Breast epithelium (tissue), 4 donors: ENCODE results near the gene MOSMO. TPM values are rescaled to one million over a fixed set of nuclear protein-coding genes. Genes with fewer than 3 reads are reported as not detected.
"Not testable (repeated sequence)": the region's sequence is repeated elsewhere in the genome, so short reads cannot be mapped to it uniquely, and the experiment has no call there.

ENCODE experiments used
- DNase-seq, 2 donors: peaks; one replicate each; pipeline ENCODE4 v3.0.0-alpha.2; 2019; ENCODE audit warnings: low spot score in 2 of 2
- H3K27ac ChIP-seq, 2 donors: fragments of 200-600 bp; sonication (generic) in 1 of 2; one replicate each; pipeline ENCODE4 v1.5.1; 2016 to 2019; ENCODE audit warnings: mild to moderate bottlenecking in 1 of 2
- H3K27me3 ChIP-seq, 2 donors: fragments of 200-600 bp; sonication (generic) in 1 of 2; one replicate each; pipeline versions ENCODE4 v1.5.1 to v1.6.0; 2017 to 2019; ENCODE audit warnings: control low read depth in 1 of 2, mild to moderate bottlenecking in 1 of 2
- H3K36me3 ChIP-seq: fragments of 200-600 bp; one replicate; pipeline ENCODE4 v1.5.1; 2019
- H3K4me1 ChIP-seq, 2 donors: fragments of 200-600 bp; sonication (generic); one replicate each; pipeline ENCODE4 v1.5.1; 2016 to 2019; ENCODE audit warnings: control low read depth in 1 of 2
- H3K4me3 ChIP-seq, 3 donors: fragments of 200-600 bp; sonication (generic); 1 replicate in 2 of 3; 2 replicates in 1 of 3; pipeline ENCODE4 v1.5.1; 2016 to 2019; ENCODE audit warnings: mild to moderate bottlenecking in 3 of 3, moderate library complexity in 2 of 3
- H3K9me3 ChIP-seq, 2 donors: fragments of 200-600 bp; sonication (generic) in 1 of 2; one replicate each; pipeline ENCODE4 v1.5.1; 2016 to 2019; ENCODE audit warnings: control low read depth in 1 of 2
- POLR2A ChIP-seq: fragments of 450-650 bp; IDR thresholded peaks from one replicate; pipeline ENCODE4 v1.6.1; 2016; ENCODE audit warnings: antibody characterized with exemption, mild to moderate bottlenecking, moderate library complexity
- POLR2AphosphoS5 ChIP-seq, 3 donors: sonication (generic); formaldehyde crosslinking; IDR thresholded peaks; one replicate each; pipeline ENCODE4 v1.6.1; 2017; ENCODE audit warnings: antibody characterized with exemption in 3 of 3
- intact Hi-C: fragments of 100-400 bp; cut with DNase I; formaldehyde crosslinking; loops from one replicate; pipeline ENCODE4 v1.15.1; 2023; ENCODE audit warnings: low total_unique reads
- total RNA-seq, 3 donors: library from RNA; depleted of rRNA; stranded (reverse); fragments of >200 nt; gene quantifications; one replicate each; pipeline ENCODE4 v1.1.0, GENCODE V29; 2016
- TF ChIP-seq, protein P1 (sequence below), 3 donors: fragments of 450-650 bp; IDR thresholded peaks; one replicate each; pipeline ENCODE4 v1.5.1; 2016 to 2017; ENCODE audit warnings: antibody characterized with exemption in 3 of 3, mild to moderate bottlenecking in 3 of 3, moderate library complexity in 3 of 3

Gene MOSMO
- total RNA-seq, 3 donors from 2014 or later = 19.7 to 31.5 (median 29.5) TPM

DNA sequence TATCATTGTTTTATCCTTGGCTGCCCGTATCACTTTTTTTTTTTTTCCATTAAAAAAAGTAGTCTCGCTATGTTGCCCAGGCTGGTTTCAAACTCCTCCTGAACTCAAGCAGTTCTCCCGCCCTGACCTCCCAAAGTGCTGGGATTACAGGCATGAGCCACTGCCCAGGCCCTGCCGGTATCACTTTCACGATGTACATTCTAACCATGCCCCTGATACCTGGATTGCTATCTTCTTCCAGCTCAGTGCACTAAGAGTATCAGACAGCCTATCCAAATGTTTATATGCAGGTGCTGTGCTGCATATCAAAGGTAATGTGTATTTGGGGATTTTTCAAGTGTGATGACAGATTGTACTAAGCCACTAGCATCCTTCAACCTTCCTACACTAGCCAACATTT, 14.2 kb downstream of the MOSMO start:
- no peaks in the 10 kb centered on the region for H3K36me3 ChIP-seq
- H3K4me3 ChIP-seq = no peak overlapping the region
- TF ChIP-seq POLR2A = no peak
- no peak for TF ChIP-seq POLR2AphosphoS5 (IDR thresholded peaks at IDR 0.05)
- TF ChIP-seq, protein P1, sequence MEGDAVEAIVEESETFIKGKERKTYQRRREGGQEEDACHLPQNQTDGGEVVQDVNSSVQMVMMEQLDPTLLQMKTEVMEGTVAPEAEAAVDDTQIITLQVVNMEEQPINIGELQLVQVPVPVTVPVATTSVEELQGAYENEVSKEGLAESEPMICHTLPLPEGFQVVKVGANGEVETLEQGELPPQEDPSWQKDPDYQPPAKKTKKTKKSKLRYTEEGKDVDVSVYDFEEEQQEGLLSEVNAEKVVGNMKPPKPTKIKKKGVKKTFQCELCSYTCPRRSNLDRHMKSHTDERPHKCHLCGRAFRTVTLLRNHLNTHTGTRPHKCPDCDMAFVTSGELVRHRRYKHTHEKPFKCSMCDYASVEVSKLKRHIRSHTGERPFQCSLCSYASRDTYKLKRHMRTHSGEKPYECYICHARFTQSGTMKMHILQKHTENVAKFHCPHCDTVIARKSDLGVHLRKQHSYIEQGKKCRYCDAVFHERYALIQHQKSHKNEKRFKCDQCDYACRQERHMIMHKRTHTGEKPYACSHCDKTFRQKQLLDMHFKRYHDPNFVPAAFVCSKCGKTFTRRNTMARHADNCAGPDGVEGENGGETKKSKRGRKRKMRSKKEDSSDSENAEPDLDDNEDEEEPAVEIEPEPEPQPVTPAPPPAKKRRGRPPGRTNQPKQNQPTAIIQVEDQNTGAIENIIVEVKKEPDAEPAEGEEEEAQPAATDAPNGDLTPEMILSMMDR (IDR thresholded peaks at IDR 0.05) = no peak
- DNase-seq = no peak
- no peaks in the 10 kb centered on the region for H3K27me3 ChIP-seq
- H3K4me1 ChIP-seq = peaks cover 0 to 2% of the 10 kb centered on the region in 2 donors
- no peak overlapping the region for H3K27ac ChIP-seq
- intact Hi-C loops = loop anchor here (5.0 kb wide), 1 partner anchor 615 kb away; no protein-coding TSS in a partner anchor
- H3K9me3 ChIP-seq = no peaks in the 10 kb centered on the region

DNA sequence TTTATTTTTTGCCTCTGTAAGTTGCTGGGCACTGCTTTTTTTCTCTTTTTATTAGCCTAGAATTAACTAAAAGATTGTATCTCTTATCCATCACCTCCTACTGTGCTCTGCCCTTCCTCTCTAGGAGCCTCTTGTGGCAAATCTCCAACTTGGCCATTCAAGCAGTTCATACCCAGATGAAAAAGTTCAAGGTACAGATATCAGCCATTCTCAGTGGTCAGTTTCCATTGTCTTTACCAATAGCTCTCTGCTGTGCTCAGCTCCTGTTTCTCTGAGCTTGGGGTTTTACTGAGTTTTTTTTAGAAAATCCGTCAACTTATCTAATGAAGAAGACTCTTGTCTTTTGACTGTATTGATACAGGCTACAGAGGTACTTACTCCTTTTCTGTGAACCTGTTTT, 15.6 kb downstream of the MOSMO start:
- no peak overlapping the region for H3K4me3 ChIP-seq
- H3K27me3 ChIP-seq = no peaks in the 10 kb centered on the region
- H3K4me1 ChIP-seq = peaks cover 0 to 6% of the 10 kb centered on the region in 2 donors
- no peak for DNase-seq
- TF ChIP-seq POLR2AphosphoS5 (IDR thresholded peaks at IDR 0.05) = no peak
- TF ChIP-seq POLR2A = no peak
- TF ChIP-seq, protein P1 (IDR thresholded peaks at IDR 0.05) = no peak
- H3K9me3 ChIP-seq = no peaks in the 10 kb centered on the region
- H3K27ac ChIP-seq = no peak overlapping the region
- no peaks in the 10 kb centered on the region for H3K36me3 ChIP-seq
- intact Hi-C loops = loop anchor here (5.0 kb wide), 1 partner anchor 614 kb away; no protein-coding TSS in a partner anchor

DNA sequence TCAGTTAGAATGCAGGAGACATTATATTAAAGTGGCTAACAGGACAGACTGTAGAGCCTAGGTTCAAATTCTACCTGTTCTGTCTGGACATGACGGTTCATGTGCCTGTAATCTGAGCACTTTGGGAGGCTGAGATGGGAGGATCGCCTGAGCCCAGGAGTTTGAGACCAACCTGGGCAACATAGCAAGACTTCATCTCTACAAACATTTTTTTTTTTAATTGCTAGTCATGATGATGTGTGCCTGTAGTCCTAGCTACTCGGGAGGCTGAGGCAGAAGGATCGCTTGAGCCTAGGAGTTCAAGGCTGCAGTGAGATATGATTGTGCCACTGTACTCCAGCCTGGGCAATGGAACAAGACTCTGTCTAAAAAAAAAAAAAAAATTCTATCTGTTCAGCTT, 16.9 kb downstream of the MOSMO start:
- DNase-seq, H3K27ac ChIP-seq, H3K9me3 ChIP-seq, H3K4me3 ChIP-seq, H3K4me1 ChIP-seq, H3K36me3 ChIP-seq, H3K27me3 ChIP-seq: not testable (repeated sequence)
- intact Hi-C loops = loop anchor here (5.0 kb wide), 1 partner anchor 613 kb away; no protein-coding TSS in a partner anchor

DNA sequence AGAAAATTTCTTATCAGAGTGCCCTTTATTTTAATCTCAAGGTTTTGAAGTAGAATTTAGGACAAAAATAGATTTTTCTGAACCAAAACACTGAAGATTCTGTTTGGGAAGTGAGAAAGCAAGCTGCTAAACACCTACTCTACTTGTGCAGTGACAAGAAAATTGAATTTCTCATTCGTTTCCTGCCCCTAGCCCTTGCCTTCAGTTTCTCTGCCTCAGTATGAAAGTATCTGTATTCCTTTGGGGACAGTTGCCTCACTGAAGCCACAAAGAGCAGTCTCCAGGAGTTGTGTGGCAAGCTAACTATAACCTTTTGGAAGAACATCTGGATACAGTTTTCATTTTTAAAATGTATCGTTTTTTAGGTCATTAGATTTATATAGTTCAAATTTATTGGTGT, 19.7 kb downstream of the MOSMO start:
- H3K27ac ChIP-seq = no peak overlapping the region
- TF ChIP-seq POLR2AphosphoS5 (IDR thresholded peaks at IDR 0.05) (no peak), POLR2A (no peak)
- TF ChIP-seq, protein P1 (IDR thresholded peaks at IDR 0.05) = no peak

DNA sequence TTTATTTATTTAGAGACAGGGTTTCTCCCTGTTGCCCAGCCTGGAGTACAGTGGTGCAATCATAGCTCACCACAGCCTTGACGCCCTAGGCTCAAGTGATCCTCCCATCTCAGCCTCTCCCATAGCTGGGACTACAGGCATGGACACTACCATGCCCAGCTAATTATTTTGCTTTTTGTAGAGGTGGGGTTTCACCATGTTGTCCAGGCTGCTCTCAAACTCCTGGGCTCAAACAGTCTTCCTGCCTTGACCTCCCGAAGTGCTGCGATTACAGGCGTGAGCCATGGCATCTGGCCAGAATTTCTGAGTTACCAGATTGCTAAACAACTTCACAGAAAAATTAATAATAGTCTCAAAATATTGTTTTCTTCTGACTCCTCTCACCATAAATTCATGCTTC, 21.7 kb downstream of the MOSMO start:
- H3K27ac ChIP-seq = no peak overlapping the region
- H3K4me3 ChIP-seq = no peak overlapping the region
- no peaks in the 10 kb centered on the region for H3K9me3 ChIP-seq
- intact Hi-C loops = no loop called here
- DNase-seq = no peak
- peaks cover 0 to 6% of the 10 kb centered on the region in 2 donors for H3K4me1 ChIP-seq
- no peaks in the 10 kb centered on the region for H3K36me3 ChIP-seq
- H3K27me3 ChIP-seq = no peaks in the 10 kb centered on the region
- TF ChIP-seq POLR2AphosphoS5 (IDR thresholded peaks at IDR 0.05) (no peak), POLR2A (no peak)
- TF ChIP-seq, protein P1 (IDR thresholded peaks at IDR 0.05) = no peak

More for the DNA sequence above, 19.7 kb downstream of the MOSMO start:
- intact Hi-C loops = no loop called here
- Histone ChIP-seq H3K4me3 (no peak overlapping the region), H3K36me3 (no peaks in the 10 kb centered on the region), H3K4me1 (peaks cover 0 to 6% of the 10 kb centered on the region in 2 donors), H3K9me3 (no peaks in the 10 kb centered on the region), H3K27me3 (no peaks in the 10 kb centered on the region)
- DNase-seq = no peak
